HG03066 (cell line): Measurements from ENCODE around the gene TM9SF4.
"Not testable (repeated sequence)": the region's sequence is repeated elsewhere in the genome, so short reads cannot be mapped to it uniquely, and the experiment has no call there.

Experiments
- ATAC-seq: cut with Tn5 transposase; IDR thresholded peaks from one replicate; pipeline ENCODE4 v1.9.1; 2021; ENCODE audit warnings: low read depth; ENCODE audit not compliant: unreplicated experiment

TM9SF4 gene

GRCh38 chr20:32186506-32186905 lies 77.0 kb downstream of the TM9SF4 start:
- no peak for ATAC-seq

- no peak for ATAC-seq
These were observed 79.0 kb downstream of the TM9SF4 start for GRCh38 chr20:32188376-32189122.

GRCh38 chr20:32189123-32189410 lies 79.6 kb downstream of the TM9SF4 start:
- no peak for ATAC-seq

- ATAC-seq = no peak
These were observed 80.4 kb downstream of the TM9SF4 start for GRCh38 chr20:32189691-32190615.

- no peak for ATAC-seq
These were observed 81.3 kb downstream of the TM9SF4 start for GRCh38 chr20:32190616-32191415.

GRCh38 chr20:32191422-32191821 lies 81.9 kb downstream of the TM9SF4 start:
- ATAC-seq = no peak

- ATAC-seq = no peak
These were observed 82.4 kb downstream of the TM9SF4 start for GRCh38 chr20:32191873-32192272.

- no peak for ATAC-seq
These were observed 83.2 kb downstream of the TM9SF4 start for GRCh38 chr20:32192698-32193097.

- ATAC-seq = not testable (repeated sequence)
These were observed 83.8 kb downstream of the TM9SF4 start for GRCh38 chr20:32193336-32193735.

- no peak for ATAC-seq
These were observed 84.5 kb downstream of the TM9SF4 start for GRCh38 chr20:32193996-32194395.

- no peak for ATAC-seq
These were observed 86.1 kb downstream of the TM9SF4 start for GRCh38 chr20:32195581-32195980.

- ATAC-seq = not testable (repeated sequence)
These were observed 87.1 kb downstream of the TM9SF4 start for GRCh38 chr20:32196613-32197012.

GRCh38 chr20:32197136-32197535 lies 87.6 kb downstream of the TM9SF4 start:
- ATAC-seq = not testable (repeated sequence)

- no peak for ATAC-seq
These were observed 89.5 kb downstream of the TM9SF4 start for GRCh38 chr20:32199006-32199405.

- no peak for ATAC-seq
These were observed 91.9 kb downstream of the TM9SF4 start for GRCh38 chr20:32201296-32201976.

- ATAC-seq = no peak
These were observed 92.5 kb downstream of the TM9SF4 start for GRCh38 chr20:32201977-32202363.

- no peak for ATAC-seq
These were observed 94.1 kb downstream of the TM9SF4 start for GRCh38 chr20:32203356-32204204.

GRCh38 chr20:32204205-32205109 lies 94.9 kb downstream of the TM9SF4 start:
- ATAC-seq = no peak
